Measurements from ENCODE around the gene DPCD. TPM values are rescaled to one million over a fixed set of nuclear protein-coding genes. Genes with fewer than 3 reads are reported as not detected.

The DPCD gene
- total RNA-seq, 1 experiment from 2014 or later, result 39.5 TPM

DNA sequence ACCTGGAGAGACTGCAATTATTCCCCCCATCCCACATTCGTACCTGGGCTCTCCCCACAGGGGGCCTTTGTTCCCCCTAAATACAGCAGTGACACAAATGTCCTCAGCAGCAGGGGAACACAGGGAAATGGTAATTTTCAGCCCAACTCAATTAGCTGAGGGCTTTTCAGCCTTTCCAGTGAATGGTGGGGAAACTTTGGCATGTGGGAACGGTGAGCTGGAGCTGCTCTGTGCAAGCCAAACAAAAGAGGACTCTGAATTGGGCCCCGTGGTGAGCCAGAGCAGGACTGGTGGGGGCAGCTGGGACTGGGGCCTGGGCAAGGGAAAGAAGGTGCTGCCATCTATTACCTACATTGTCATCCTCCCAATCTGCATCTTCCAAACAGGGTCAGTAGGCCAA lies 55.9 kb downstream of the DPCD start (continued):
- TF ChIP-seq CTCF (IDR thresholded peaks at IDR 0.05 in 2 of 3, conservative IDR thresholded peaks at IDR 0.05 in 1 of 3; ENCODE audit: borderline replicate concordance in 1 of 3, insufficient read depth in 1 of 3, low read depth in 2 of 3, low read length in 2 of 3), result no peak

DNA sequence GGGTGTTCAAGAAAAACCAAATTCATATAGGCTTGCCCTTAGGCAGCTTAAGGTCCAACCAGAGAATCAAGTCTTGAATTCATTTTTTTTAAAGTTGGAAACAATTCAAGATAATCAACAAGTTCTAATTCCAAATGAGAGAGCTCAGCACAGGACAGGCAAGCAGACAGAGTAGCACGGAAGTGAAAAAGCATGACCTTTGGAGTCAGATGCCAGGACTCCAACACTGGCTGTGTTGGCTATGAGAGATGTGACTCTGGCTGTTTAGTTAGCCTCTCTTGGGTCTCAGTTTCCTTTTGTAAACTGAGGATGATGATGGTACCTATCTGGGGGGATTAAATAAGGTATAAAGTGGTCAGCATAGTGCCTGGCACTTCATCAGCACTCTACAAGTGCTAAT lies 57.5 kb downstream of the DPCD start:
- Histone ChIP-seq H2AFZ (ENCODE audit: low read depth, low read length, poor library complexity, severe bottlenecking) (no peak overlapping the region), H3K9me3 (ENCODE audit: control insufficient read depth in 1 of 2, insufficient read depth in 1 of 2, low read depth in 1 of 2, low read length in 2 of 2) (no peaks in the 10 kb centered on the region), H3K9ac (ENCODE audit: low read length) (no peak overlapping the region), H3K79me2 (ENCODE audit: insufficient read depth, low read length) (no peaks in the 10 kb centered on the region), H3K27ac (ENCODE audit: low read depth, low read length) (no peak overlapping the region), H3K4me2 (ENCODE audit: low read length) (no peak overlapping the region), H3K9me2 (ENCODE audit: insufficient read depth) (no peaks in the 10 kb centered on the region), H3K36me3 (ENCODE audit: control insufficient read depth in 1 of 2, insufficient read depth in 2 of 2, low read length in 2 of 2) (no peaks in the 10 kb centered on the region), H4K20me1 (ENCODE audit: insufficient read depth) (no peaks in the 10 kb centered on the region), H3K4me1 (ENCODE audit: control insufficient read depth in 1 of 2, insufficient read depth in 2 of 2, low read length in 2 of 2) (no peaks in the 10 kb centered on the region), H3K4me3 (replicated peaks in 1 of 2; ENCODE audit: low read depth in 1 of 2, low read length in 2 of 2) (no peak overlapping the region), H3K27me3 (ENCODE audit: insufficient read depth, low read length) (no peaks in the 10 kb centered on the region)
- CTCF ChIA-PET, result no interaction called here
- POLR2A ChIA-PET, result no interaction called here
- DNase-seq (ENCODE audit: low read depth, low spot score) (no peak), ATAC-seq (no peak)
- RAD21 ChIA-PET (ENCODE audit: low non-redundant PET in 1 of 2, low total read pairs in 2 of 2, uncharacterized antibody in 2 of 2, unreplicated experiment in 2 of 2), result no interaction called here
- no peak for TF ChIP-seq POLR2A (IDR thresholded peaks at IDR 0.05; ENCODE audit: borderline replicate concordance, extremely low read depth, insufficient read depth, insufficient read length)
- TF ChIP-seq TCF7L2 (IDR thresholded peaks at IDR 0.05; ENCODE audit: borderline replicate concordance, extremely low read depth, insufficient read depth, insufficient read length), result no peak
- TF ChIP-seq, protein P1, sequence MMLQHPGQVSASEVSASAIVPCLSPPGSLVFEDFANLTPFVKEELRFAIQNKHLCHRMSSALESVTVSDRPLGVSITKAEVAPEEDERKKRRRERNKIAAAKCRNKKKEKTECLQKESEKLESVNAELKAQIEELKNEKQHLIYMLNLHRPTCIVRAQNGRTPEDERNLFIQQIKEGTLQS (IDR thresholded peaks at IDR 0.05), result no peak
- TF ChIP-seq SIN3A (IDR thresholded peaks at IDR 0.05; ENCODE audit: low read depth), result no peak
- no peak for TF ChIP-seq FOSL1 (IDR thresholded peaks at IDR 0.05; ENCODE audit: low read depth)
- no peak for TF ChIP-seq SRF (IDR thresholded peaks at IDR 0.05; ENCODE audit: low read depth)
- no peak for TF ChIP-seq JUND (IDR thresholded peaks at IDR 0.05)
- no peak for TF ChIP-seq SP1 (IDR thresholded peaks at IDR 0.05; ENCODE audit: low read depth)
- intact Hi-C loops (cut with micrococcal nuclease), result no loop called here
- BruUV-seq (replicated peaks), result no TSS peak

All from HCT116 (cell line).